Iris pigment epithelial cell (primary cell): Measurements from ENCODE around the gene IQCH.
"Not testable (repeated sequence)": the region's sequence is repeated elsewhere in the genome, so short reads cannot be mapped to it uniquely, and the experiment has no call there.

Experiments
- DNase-seq: peaks from one replicate; pipeline ENCODE4 v3.0.0-alpha.2; 2011; ENCODE audit warnings: low read depth

The IQCH gene

DNA sequence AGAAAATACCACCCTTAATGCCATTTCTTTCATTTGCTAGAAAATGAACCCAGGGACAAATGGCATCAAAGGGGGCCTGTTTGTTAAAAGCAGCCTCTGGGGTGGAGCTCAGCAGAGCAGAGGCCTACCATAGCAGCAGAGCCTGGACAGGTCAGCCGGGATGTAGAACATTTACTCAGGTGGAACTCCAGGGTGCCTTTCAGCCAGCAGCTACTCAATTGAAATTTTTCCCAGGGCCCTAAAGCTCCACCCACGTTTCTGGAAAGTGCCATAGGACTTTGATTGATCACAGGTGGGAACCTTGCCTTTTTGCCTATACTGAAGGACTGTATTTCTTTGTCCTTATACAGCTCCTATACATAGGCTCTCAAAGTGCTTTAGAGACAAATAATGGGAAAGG is 191.9 kb downstream of the IQCH start:
- DNase-seq: no peak

DNA sequence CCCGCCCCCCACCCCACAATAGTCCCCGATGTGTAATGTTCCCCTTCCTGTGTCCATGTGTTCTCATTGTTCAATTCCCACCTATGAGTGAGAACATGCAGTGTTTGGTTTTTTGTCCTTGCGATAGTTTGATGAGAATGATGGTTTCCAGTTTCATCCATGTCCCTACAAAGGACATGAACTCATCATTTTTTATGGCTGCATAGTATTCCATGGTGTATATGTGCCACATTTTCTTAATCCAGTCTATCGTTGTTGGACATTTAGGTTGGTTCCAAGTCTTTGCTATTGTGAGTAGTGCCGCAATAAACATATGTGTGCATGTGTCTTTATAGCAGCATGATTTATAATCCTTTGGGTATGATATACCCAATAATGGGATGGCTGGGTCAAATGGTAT is 193.8 kb downstream of the IQCH start:
- not testable (repeated sequence) for DNase-seq

DNA sequence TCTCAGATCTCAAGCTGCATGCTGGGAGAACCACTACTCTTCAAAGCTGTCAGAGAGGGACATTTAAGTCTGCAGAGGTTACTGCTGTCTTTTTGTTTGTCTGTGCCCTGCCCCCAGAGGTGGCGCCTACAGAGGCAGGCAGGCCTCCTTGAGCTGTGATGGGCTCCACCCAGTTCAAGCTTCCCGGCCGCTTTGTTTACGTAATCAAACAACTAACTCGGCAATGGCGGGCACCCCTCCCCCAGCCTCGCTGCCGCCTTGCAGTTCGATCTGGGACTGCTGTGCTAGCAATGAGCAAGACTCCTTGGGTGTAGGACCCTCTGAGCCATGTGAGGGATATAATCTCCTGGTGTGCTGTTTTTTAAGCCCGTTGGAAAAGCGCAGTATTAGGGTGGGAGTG is 199.1 kb downstream of the IQCH start:
- DNase-seq: not testable (repeated sequence)

DNA sequence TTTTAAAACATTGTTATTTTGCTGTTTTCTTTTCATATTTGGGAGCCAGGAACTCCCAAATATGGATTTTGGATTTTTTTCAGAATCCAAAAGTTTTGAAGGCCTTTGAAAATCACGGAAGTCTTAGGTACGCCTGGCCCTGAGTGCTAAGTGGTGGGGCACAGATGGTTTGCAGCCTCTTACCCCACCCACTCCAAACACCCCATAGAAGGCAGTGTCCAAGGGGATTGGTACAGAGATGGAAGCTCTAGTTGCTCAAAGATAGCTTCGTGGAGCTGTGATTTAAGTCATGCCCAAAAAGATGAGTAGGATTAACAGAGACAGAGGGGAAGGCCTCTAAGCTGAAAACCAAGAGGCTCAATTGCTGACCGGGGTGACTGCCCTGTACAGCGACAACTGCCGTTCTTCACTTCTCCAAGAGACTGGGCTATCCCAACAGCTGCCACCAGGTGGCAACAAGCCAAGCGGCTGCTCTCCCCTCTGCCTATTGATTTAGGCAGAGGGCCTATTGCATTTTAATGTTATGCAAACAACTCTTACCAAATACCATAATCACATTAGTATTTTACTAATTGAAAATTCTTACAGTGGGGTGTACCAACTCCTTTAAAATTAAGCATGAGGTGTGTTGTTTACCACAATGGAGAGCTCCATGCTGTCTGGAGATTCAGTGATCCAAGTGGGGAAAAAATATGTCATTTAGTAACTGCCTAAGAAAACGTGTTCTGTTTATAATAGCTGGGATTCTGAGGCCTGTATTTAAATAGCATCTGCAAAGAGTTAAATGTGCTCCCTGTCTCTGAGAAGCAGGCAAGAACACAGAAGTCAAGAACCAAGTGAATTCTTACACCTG is 202.3 kb downstream of the IQCH start:
- peak; percentile 57 for DNase-seq

GRCh38 chr15:67458331-67459029 is 203.9 kb downstream of the IQCH start:
- no peak for DNase-seq

- DNase-seq: no peak
Observed at GRCh38 chr15:67460521-67460920, 205.9 kb downstream of the IQCH start.

DNA sequence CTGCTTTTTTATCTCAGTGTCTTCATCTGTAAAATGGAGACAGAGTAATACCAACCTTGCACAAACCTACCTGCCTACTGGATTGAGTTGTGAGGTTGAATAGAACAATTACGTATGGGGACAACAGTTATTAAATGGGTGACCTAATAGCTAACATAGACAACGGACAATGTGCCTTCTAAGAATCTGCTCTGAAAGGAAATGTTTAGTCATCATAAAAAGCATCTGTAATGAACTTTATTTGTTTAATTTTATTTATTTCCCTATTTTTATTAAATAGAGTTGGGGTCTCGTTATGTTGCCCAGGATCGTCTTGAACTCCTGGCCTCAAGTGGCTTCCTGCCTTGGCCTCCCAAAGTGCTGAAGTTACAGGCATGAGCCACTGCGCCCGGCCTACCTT is 207.1 kb downstream of the IQCH start:
- no peak for DNase-seq

GRCh38 chr15:67462875-67463274 is 208.3 kb downstream of the IQCH start:
- DNase-seq: no peak

DNA sequence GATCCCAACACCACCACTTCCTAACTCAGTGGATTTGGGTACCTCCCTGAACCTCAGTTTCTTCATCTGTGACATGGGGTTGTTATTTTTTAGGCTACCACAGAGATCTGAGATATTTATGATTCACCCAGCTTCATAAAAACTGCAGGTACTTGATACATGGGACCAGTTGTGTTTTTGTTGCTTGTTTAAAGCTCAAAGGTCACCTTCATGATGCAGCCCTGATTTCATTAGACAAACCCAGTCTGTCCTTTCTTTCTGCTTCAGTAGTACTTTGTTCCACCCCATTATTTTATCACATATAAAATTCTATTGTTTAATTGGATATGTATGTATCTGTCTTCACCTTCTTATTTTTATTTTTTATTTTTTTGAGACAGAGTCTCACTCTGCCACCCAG is 208.9 kb downstream of the IQCH start:
- DNase-seq: no peak

GRCh38 chr15:67465196-67465952 is 210.8 kb downstream of the IQCH start:
- no peak for DNase-seq

GRCh38 chr15:67468416-67468815 is 213.8 kb downstream of the IQCH start:
- no peak for DNase-seq

GRCh38 chr15:67469680-67470079 is 215.1 kb downstream of the IQCH start:
- no peak for DNase-seq

DNA sequence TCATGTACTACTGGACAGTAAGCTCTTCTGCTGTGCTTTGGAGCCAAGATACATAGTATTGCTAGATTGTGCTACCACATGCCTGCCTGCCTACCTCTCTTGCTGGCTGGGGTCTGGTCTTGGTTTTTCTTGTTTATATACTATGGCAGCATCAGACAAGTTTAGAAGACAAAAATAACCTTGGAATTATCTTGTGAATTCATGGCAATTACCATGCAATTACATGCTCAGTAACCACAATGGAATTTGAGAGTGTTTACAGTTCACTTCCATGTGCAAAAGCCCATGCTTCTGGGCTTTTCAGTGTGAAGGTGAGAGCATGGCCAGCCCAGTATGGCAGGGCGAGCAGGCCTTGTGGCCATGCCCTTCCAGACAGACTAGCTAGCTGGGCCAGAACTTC is 218.4 kb downstream of the IQCH start:
- DNase-seq: peak; percentile 36

- no peak for DNase-seq
Observed at GRCh38 chr15:67474405-67475110, 220.0 kb downstream of the IQCH start.

GRCh38 chr15:67479781-67480505 is 225.4 kb downstream of the IQCH start:
- no peak for DNase-seq

DNA sequence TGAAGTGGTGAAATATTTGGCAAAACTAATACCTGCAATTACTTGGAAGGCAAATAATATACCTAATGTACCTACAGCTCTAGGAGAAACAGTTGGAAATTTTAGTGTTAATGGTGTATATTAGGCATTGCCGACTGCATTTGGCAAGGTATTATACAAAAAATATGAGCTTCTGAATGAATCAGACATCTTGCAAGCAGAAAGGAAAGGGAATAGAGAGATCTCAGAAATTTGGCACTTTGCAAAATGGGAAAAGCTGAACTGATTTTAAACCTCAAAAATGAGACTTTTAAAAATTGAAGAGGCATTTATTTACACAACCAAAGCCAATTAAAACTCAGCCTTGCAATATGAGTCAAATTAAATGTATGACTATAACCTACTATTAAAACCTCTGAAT is 226.2 kb downstream of the IQCH start:
- DNase-seq: no peak

DNA sequence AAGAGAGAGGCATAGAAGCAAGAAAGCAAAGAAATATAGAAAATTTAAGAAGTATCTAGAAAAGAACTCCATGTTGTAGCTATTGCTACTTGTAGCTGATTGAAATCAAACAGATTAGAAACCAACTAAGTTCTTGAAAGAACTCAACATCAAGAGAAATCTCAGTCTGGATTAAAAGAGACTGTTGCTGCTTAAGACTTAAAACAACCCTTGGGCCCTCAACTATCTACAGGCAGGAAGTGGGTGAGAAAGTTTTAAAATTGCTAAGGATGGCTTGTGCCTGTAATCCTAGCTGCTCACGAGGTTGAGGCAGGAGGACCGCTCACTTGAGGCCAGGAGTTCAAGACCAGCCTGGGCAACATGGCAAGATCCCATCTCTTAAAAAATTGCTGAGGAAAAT is 227.1 kb downstream of the IQCH start:
- DNase-seq: no peak

- no peak for DNase-seq
Observed at GRCh38 chr15:67495585-67495984, 241.0 kb downstream of the IQCH start.

DNA sequence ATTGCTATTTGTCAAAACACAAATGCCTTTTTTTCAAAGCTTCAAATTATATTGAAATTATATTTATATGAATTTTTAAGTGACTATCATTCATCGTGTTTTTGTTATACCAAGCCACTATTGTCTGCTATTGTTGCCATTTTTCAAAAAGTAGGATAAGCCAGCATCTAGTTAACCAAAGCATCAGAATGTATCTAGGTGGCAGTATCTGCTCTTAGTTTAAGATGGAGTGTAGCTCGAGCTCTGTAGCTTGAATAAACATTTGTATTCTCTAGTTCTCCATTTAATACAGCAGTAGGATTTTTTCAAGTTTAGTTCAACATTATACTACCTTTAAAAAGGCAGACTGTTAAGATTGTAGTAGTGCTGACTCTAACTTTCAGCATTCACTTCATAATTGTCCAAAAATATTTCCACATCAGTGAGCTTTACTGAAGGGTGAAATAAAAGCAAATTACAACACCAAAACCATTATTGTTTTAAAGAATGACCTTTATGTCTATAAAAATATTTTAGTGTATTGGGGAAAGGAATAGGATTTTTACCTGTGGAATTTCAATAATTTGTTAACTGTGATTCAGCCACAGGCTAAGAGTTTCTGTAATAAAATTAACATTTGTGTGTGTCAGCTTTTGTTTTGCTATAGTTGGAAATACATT is 246.7 kb downstream of the IQCH start:
- peak; percentile 47 for DNase-seq

GRCh38 chr15:67501836-67502461 is 247.4 kb downstream of the IQCH start:
- no peak for DNase-seq
